Left ventricle myocardium inferior (tissue), 1 donor: ENCODE results near the gene SLC7A14. TPM values are rescaled to one million over a fixed set of nuclear protein-coding genes. Genes with fewer than 3 reads are reported as not detected.

Experiments used
- DNase-seq: peaks from one replicate; pipeline ENCODE4 v3.0.0-alpha.2; 2020
- H3K27ac ChIP-seq: fragments of 200-600 bp; replicated peaks from 2 replicates; pipeline ENCODE4 v1.8.0; 2021
- H3K27me3 ChIP-seq: fragments of 200-600 bp; 2 replicates; pipeline ENCODE4 v1.8.0; 2021; ENCODE audit warnings: low read depth
- H3K36me3 ChIP-seq: fragments of 200-600 bp; 2 replicates; pipeline ENCODE4 v1.8.0; 2021
- H3K4me1 ChIP-seq: fragments of 200-600 bp; 2 replicates; pipeline ENCODE4 v1.8.0; 2021
- H3K4me3 ChIP-seq: fragments of 200-600 bp; 2 replicates; pipeline ENCODE4 v1.8.0; 2021; ENCODE audit warnings: mild to moderate bottlenecking, moderate library complexity
- H3K9me3 ChIP-seq: fragments of 200-600 bp; replicated peaks from 2 replicates; pipeline ENCODE4 v1.8.0; 2021
- intact Hi-C: fragments of 100-400 bp; cut with micrococcal nuclease; formaldehyde crosslinking; loops from one replicate; pipeline ENCODE4 v1.11.0; 2022
- total RNA-seq: library from RNA; stranded (reverse); fragmentation: NEBNext Ultra II Directional; extraction: Animal tissue kit (Norgen Biotek cat#: 25700); gene quantifications from one replicate; pipeline ENCODE4 v1.2.1, GENCODE V29; 2021
- TF ChIP-seq, protein P1 (sequence below): fragments of 200-600 bp; IDR thresholded peaks from 2 replicates; pipeline ENCODE4 v1.8.0; 2021; ENCODE audit warnings: antibody characterized with exemption, mild to moderate bottlenecking, borderline replicate concordance
- donor health status: DM: no; HTN: yes; CAD: no; lungs with severe emphysema.

The SLC7A14 gene
- total RNA-seq, 1 donor from 2014 or later, result not detected

DNA sequence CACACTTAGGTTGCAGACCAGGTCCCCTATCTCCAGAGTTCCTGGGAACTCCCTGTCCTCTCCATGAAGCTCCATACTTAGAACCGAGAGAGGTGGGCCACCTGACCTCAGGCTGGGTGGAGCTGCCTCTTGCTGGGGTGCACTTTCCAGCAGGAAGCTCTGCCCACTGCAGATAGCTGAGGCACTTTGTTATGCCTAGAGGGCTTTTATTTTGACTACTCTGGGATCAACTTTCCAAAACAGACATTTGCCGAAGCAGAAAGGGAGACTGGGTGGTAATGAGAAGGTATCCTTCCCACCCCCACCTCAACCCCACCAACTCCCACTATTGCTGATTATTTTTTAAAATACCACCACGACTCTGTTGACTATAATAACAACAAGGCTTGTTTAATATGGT is 112.5 kb downstream of the SLC7A14 start:
- Histone ChIP-seq H3K27me3 (peaks cover 26% of the 10 kb centered on the region), H3K4me3 (no peak overlapping the region), H3K9me3 (no peaks in the 10 kb centered on the region), H3K36me3 (no peaks in the 10 kb centered on the region), H3K27ac (no peak overlapping the region), H3K4me1 (no peaks in the 10 kb centered on the region)
- TF ChIP-seq, protein P1, sequence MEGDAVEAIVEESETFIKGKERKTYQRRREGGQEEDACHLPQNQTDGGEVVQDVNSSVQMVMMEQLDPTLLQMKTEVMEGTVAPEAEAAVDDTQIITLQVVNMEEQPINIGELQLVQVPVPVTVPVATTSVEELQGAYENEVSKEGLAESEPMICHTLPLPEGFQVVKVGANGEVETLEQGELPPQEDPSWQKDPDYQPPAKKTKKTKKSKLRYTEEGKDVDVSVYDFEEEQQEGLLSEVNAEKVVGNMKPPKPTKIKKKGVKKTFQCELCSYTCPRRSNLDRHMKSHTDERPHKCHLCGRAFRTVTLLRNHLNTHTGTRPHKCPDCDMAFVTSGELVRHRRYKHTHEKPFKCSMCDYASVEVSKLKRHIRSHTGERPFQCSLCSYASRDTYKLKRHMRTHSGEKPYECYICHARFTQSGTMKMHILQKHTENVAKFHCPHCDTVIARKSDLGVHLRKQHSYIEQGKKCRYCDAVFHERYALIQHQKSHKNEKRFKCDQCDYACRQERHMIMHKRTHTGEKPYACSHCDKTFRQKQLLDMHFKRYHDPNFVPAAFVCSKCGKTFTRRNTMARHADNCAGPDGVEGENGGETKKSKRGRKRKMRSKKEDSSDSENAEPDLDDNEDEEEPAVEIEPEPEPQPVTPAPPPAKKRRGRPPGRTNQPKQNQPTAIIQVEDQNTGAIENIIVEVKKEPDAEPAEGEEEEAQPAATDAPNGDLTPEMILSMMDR, result no peak
- intact Hi-C loops, result no loop called here
- DNase-seq, result no peak

DNA sequence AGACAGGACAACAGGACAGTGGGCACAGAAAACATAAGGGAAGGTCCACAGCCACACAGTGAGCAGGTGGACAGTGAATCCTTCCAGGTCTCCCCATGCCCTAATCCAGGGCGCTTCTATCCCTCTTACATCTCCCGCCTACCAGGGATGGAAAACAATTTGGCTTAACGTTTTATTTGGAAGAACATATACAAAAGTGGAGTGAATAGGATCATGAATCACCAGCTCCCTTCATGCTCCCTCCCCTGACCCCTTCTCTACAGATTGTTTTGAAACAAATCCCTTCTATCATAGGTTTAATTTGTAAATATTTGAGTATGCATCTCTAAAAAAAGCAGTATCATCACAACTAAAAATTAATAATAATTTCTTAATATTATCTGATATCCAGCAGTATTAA is 114.7 kb downstream of the SLC7A14 start:
- no peaks in the 10 kb centered on the region for H3K9me3 ChIP-seq
- intact Hi-C loops, result no loop called here
- DNase-seq, result no peak
- no peak overlapping the region for H3K27ac ChIP-seq
- peaks cover 29% of the 10 kb centered on the region for H3K27me3 ChIP-seq
- H3K4me3 ChIP-seq, result no peak overlapping the region
- TF ChIP-seq, protein P1, result no peak
- no peaks in the 10 kb centered on the region for H3K4me1 ChIP-seq
- no peaks in the 10 kb centered on the region for H3K36me3 ChIP-seq

DNA sequence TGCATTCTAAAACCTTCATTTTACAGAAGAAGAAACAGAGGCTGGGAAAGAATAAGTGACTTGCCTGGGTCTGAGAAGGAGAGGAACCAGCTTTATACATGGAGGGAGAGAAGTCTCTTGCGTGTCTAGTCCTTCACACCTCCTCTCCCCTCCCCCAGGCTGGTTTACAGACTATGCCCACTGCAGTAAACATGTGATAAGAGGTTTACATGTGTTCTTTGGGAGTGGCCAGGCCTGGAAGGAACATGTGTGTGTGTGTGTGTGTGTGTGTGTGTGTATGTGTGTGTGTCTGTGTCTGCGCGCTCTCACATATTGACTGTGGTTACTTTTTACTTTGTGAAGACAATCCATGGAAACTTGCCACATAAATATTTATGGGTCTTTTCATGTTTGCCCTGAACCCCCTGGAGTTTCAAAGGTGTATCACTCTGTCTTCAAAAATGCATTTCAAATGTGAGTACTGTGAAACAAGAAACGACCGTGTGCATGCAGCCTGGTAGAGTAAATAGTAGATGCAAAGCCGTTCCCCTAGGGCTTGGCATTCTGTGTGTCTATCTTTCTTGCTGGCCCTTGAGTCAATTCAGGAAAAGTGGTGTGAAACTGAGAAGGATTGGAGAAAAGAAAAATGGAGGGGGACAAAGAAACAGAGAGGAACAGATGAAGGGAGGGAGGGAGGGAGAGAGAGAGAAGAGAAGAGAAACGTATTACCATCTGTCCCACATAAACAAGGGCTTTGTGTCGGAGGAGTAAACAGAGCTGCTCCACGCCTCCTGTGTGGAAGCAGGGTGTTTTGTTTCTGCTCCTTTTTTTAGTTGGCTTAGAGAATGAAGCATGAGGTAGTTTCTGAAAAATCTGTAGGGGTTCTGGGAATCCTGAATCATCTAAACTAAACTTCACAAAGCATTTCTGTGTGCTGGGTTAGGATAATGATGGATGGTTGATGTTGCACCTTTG is 115.5 kb downstream of the SLC7A14 start:
- no peak for DNase-seq
- Histone ChIP-seq H3K9me3 (no peaks in the 10 kb centered on the region), H3K4me1 (no peaks in the 10 kb centered on the region), H3K4me3 (no peak overlapping the region), H3K36me3 (no peaks in the 10 kb centered on the region), H3K27ac (no peak overlapping the region), H3K27me3 (peaks cover 29% of the 10 kb centered on the region)
- TF ChIP-seq, protein P1, result no peak
- intact Hi-C loops, result no loop called here

DNA sequence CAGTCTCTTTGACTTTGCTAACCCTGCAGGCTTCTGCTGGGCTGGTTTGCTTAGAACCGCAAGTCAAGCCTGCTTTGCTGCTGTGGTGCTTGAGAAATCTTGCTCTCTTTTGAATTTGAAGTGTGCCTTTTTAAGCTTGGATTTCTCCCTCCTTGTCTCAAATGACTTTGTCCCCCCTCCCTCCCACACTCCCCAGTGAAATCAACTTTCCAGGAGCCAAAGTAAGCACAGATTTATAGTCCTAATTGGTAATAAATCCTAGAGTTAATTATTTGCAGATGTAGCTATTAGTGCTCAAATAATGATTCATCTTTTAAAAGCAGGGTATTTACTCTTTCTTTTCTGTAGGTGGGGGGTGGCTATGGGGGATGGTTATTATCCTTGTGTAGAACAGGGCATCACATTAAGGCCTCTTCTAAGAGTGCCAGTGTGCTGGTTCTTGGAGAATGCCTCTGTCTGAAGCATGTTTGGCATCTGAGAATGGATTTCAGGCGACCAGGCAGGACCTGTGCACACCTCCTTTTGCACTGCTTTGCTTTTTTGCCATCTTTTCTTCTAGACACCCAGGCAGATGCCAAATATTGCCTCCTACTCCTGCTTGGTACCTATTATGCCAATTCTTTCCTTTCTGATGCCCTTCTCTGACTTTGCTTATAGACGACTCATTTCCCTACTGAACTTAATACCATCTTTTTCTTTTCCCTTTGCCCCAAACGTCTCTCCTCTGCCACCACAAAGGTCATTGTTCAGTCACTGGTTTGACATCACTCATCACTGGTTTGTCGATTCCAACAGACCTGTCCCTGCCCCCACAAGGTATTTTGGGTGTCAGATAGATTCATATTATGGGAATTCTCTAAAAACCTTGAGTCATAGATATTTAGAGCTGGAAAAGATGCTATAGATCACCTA is 116.5 kb downstream of the SLC7A14 start:
- no peak for DNase-seq
- intact Hi-C loops, result no loop called here

More for the DNA sequence above, 116.5 kb downstream of the SLC7A14 start:
- Histone ChIP-seq H3K36me3 (no peaks in the 10 kb centered on the region), H3K9me3 (no peaks in the 10 kb centered on the region), H3K4me3 (no peak overlapping the region), H3K27me3 (peaks cover 33% of the 10 kb centered on the region), H3K27ac (no peak overlapping the region), H3K4me1 (no peaks in the 10 kb centered on the region)
- TF ChIP-seq, protein P1, result no peak
